ENCODE measurements around the gene MYO3B. TPM values are rescaled to one million over a fixed set of nuclear protein-coding genes. Genes with fewer than 3 reads are reported as not detected.

MYO3B gene
- total RNA-seq, 1 experiment from 2014 or later, result 0.50 TPM

DNA sequence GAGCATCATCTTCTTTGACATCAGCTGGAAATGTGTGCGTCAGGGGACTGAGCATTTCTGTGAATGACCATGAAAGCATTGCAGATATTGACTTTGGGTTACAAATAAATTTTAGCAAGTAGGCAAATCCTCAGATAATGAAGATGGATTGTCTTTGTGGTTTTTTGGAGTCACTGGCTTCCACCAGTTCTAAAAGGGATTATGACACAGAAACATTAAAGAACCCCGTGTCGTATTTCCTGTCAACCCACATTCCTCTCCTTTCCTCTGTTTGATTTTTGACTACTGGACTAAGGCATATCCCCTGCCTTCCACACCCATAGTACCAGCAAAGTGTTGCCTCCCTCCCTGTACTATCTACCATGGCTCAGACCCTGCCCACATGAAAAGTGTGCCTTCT lies 268.1 kb downstream of the MYO3B start:
- no peak overlapping the region for H3K27ac Mint-ChIP-seq
- ChIA-PET POLR2A (no interaction called here), CTCF (no interaction called here)
- H3K4me1 Mint-ChIP-seq, result no peaks in the 10 kb centered on the region
- DNase-seq (ENCODE audit: low spot score) (no peak), ATAC-seq (no peak)
- peaks cover 30% of the 10 kb centered on the region for H3K36me3 Mint-ChIP-seq
- no peaks in the 10 kb centered on the region; the same call in 1 of the 2 replicates for H3K27me3 Mint-ChIP-seq (ENCODE audit: low read depth)
- no peak overlapping the region for H3K4me3 Mint-ChIP-seq
- no peak for TF ChIP-seq ATF1 (CRISPR knock-in tag; IDR thresholded peaks at IDR 0.05)
- TF ChIP-seq, protein P1, sequence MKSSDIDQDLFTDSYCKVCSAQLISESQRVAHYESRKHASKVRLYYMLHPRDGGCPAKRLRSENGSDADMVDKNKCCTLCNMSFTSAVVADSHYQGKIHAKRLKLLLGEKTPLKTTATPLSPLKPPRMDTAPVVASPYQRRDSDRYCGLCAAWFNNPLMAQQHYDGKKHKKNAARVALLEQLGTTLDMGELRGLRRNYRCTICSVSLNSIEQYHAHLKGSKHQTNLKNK (CRISPR knock-in tag; IDR thresholded peaks at IDR 0.05), result no peak
- TF ChIP-seq, protein P2, sequence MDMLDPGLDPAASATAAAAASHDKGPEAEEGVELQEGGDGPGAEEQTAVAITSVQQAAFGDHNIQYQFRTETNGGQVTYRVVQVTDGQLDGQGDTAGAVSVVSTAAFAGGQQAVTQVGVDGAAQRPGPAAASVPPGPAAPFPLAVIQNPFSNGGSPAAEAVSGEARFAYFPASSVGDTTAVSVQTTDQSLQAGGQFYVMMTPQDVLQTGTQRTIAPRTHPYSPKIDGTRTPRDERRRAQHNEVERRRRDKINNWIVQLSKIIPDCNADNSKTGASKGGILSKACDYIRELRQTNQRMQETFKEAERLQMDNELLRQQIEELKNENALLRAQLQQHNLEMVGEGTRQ (CRISPR knock-in tag; IDR thresholded peaks at IDR 0.05), result no peak
- no peak for TF ChIP-seq ZNF121 (CRISPR knock-in tag; IDR thresholded peaks at IDR 0.05)
- TF ChIP-seq, protein P3, sequence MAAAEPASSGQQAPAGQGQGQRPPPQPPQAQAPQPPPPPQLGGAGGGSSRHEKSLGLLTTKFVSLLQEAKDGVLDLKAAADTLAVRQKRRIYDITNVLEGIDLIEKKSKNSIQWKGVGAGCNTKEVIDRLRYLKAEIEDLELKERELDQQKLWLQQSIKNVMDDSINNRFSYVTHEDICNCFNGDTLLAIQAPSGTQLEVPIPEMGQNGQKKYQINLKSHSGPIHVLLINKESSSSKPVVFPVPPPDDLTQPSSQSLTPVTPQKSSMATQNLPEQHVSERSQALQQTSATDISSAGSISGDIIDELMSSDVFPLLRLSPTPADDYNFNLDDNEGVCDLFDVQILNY (CRISPR knock-in tag; IDR thresholded peaks at IDR 0.05), result no peak
- TF ChIP-seq, protein P4, sequence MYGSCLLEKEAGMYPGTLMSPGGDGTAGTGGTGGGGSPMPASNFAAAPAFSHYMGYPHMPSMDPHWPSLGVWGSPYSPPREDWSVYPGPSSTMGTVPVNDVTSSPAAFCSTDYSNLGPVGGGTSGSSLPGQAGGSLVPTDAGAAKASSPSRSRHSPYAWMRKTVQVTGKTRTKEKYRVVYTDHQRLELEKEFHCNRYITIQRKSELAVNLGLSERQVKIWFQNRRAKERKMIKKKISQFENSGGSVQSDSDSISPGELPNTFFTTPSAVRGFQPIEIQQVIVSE (CRISPR knock-in tag; IDR thresholded peaks at IDR 0.05; ENCODE audit: borderline replicate concordance), result no peak
- TF ChIP-seq, protein P5, sequence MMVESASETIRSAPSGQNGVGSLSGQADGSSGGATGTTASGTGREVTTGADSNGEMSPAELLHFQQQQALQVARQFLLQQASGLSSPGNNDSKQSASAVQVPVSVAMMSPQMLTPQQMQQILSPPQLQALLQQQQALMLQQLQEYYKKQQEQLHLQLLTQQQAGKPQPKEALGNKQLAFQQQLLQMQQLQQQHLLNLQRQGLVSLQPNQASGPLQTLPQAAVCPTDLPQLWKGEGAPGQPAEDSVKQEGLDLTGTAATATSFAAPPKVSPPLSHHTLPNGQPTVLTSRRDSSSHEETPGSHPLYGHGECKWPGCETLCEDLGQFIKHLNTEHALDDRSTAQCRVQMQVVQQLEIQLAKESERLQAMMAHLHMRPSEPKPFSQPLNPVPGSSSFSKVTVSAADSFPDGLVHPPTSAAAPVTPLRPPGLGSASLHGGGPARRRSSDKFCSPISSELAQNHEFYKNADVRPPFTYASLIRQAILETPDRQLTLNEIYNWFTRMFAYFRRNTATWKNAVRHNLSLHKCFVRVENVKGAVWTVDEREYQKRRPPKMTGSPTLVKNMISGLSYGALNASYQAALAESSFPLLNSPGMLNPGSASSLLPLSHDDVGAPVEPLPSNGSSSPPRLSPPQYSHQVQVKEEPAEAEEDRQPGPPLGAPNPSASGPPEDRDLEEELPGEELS (CRISPR knock-in tag; IDR thresholded peaks at IDR 0.05), result no peak
- TF ChIP-seq, protein P6, sequence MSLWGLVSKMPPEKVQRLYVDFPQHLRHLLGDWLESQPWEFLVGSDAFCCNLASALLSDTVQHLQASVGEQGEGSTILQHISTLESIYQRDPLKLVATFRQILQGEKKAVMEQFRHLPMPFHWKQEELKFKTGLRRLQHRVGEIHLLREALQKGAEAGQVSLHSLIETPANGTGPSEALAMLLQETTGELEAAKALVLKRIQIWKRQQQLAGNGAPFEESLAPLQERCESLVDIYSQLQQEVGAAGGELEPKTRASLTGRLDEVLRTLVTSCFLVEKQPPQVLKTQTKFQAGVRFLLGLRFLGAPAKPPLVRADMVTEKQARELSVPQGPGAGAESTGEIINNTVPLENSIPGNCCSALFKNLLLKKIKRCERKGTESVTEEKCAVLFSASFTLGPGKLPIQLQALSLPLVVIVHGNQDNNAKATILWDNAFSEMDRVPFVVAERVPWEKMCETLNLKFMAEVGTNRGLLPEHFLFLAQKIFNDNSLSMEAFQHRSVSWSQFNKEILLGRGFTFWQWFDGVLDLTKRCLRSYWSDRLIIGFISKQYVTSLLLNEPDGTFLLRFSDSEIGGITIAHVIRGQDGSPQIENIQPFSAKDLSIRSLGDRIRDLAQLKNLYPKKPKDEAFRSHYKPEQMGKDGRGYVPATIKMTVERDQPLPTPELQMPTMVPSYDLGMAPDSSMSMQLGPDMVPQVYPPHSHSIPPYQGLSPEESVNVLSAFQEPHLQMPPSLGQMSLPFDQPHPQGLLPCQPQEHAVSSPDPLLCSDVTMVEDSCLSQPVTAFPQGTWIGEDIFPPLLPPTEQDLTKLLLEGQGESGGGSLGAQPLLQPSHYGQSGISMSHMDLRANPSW (CRISPR knock-in tag; conservative IDR thresholded peaks at IDR 0.05; ENCODE audit: low read depth), result no peak
- H3K9me3 Mint-ChIP-seq, result peaks cover 34% of the 10 kb centered on the region

DNA sequence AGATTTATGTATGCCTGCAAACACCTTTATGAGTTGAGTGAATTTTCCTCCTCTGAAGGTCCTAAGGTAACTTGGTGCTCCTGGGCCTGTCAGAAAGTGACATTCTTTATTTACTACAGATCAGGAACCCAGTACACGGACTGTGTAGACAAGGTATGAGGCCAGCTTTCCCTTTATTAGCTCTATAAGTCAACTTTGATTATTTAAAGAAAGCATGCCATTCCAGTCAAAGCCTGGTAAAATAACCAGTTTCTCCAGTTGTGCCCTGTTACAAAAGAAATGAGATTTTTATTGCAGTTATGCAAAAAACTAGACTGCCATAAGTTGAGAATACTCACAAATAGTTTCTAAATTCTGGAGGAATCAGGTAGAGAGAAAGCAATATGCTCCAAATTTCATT lies 271.1 kb downstream of the MYO3B start:
- POLR2A ChIA-PET, result no interaction called here
- ATAC-seq, result no peak

More for the DNA sequence above, 271.1 kb downstream of the MYO3B start:
- Mint-ChIP-seq H3K36me3 (peaks cover 43% of the 10 kb centered on the region), H3K27me3 (ENCODE audit: low read depth) (no peaks in the 10 kb centered on the region; the same call in 1 of the 2 replicates), H3K4me3 (no peak overlapping the region), H3K27ac (no peak overlapping the region), H3K4me1 (no peaks in the 10 kb centered on the region), H3K9me3 (peaks cover 48% of the 10 kb centered on the region)
- no peak for DNase-seq (ENCODE audit: low spot score)
- TF ChIP-seq PRRX2 (CRISPR knock-in tag; IDR thresholded peaks at IDR 0.05) (no peak), FOXJ3 (CRISPR knock-in tag; IDR thresholded peaks at IDR 0.05; ENCODE audit: borderline replicate concordance) (no peak), TP53 (CRISPR knock-in tag; IDR thresholded peaks at IDR 0.05) (no peak), FOXK1 (CRISPR knock-in tag; IDR thresholded peaks at IDR 0.05) (no peak)
- TF ChIP-seq, protein P3 (CRISPR knock-in tag; IDR thresholded peaks at IDR 0.05), result no peak
- TF ChIP-seq, protein P7, sequence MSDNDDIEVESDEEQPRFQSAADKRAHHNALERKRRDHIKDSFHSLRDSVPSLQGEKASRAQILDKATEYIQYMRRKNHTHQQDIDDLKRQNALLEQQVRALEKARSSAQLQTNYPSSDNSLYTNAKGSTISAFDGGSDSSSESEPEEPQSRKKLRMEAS (CRISPR knock-in tag; IDR thresholded peaks at IDR 0.05), result no peak
- TF ChIP-seq, protein P8, sequence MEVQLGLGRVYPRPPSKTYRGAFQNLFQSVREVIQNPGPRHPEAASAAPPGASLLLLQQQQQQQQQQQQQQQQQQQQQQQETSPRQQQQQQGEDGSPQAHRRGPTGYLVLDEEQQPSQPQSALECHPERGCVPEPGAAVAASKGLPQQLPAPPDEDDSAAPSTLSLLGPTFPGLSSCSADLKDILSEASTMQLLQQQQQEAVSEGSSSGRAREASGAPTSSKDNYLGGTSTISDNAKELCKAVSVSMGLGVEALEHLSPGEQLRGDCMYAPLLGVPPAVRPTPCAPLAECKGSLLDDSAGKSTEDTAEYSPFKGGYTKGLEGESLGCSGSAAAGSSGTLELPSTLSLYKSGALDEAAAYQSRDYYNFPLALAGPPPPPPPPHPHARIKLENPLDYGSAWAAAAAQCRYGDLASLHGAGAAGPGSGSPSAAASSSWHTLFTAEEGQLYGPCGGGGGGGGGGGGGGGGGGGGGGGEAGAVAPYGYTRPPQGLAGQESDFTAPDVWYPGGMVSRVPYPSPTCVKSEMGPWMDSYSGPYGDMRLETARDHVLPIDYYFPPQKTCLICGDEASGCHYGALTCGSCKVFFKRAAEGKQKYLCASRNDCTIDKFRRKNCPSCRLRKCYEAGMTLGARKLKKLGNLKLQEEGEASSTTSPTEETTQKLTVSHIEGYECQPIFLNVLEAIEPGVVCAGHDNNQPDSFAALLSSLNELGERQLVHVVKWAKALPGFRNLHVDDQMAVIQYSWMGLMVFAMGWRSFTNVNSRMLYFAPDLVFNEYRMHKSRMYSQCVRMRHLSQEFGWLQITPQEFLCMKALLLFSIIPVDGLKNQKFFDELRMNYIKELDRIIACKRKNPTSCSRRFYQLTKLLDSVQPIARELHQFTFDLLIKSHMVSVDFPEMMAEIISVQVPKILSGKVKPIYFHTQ (CRISPR knock-in tag; IDR thresholded peaks at IDR 0.05), result no peak
- TF ChIP-seq, protein P9, sequence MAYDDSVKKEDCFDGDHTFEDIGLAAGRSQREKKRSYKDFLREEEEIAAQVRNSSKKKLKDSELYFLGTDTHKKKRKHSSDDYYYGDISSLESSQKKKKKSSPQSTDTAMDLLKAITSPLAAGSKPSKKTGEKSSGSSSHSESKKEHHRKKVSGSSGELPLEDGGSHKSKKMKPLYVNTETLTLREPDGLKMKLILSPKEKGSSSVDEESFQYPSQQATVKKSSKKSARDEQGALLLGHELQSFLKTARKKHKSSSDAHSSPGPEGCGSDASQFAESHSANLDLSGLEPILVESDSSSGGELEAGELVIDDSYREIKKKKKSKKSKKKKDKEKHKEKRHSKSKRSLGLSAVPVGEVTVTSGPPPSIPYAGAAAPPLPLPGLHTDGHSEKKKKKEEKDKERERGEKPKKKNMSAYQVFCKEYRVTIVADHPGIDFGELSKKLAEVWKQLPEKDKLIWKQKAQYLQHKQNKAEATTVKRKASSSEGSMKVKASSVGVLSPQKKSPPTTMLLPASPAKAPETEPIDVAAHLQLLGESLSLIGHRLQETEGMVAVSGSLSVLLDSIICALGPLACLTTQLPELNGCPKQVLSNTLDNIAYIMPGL (CRISPR knock-in tag; IDR thresholded peaks at IDR 0.05), result no peak
- TF ChIP-seq, protein P10, sequence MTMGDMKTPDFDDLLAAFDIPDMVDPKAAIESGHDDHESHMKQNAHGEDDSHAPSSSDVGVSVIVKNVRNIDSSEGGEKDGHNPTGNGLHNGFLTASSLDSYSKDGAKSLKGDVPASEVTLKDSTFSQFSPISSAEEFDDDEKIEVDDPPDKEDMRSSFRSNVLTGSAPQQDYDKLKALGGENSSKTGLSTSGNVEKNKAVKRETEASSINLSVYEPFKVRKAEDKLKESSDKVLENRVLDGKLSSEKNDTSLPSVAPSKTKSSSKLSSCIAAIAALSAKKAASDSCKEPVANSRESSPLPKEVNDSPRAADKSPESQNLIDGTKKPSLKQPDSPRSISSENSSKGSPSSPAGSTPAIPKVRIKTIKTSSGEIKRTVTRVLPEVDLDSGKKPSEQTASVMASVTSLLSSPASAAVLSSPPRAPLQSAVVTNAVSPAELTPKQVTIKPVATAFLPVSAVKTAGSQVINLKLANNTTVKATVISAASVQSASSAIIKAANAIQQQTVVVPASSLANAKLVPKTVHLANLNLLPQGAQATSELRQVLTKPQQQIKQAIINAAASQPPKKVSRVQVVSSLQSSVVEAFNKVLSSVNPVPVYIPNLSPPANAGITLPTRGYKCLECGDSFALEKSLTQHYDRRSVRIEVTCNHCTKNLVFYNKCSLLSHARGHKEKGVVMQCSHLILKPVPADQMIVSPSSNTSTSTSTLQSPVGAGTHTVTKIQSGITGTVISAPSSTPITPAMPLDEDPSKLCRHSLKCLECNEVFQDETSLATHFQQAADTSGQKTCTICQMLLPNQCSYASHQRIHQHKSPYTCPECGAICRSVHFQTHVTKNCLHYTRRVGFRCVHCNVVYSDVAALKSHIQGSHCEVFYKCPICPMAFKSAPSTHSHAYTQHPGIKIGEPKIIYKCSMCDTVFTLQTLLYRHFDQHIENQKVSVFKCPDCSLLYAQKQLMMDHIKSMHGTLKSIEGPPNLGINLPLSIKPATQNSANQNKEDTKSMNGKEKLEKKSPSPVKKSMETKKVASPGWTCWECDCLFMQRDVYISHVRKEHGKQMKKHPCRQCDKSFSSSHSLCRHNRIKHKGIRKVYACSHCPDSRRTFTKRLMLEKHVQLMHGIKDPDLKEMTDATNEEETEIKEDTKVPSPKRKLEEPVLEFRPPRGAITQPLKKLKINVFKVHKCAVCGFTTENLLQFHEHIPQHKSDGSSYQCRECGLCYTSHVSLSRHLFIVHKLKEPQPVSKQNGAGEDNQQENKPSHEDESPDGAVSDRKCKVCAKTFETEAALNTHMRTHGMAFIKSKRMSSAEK (CRISPR knock-in tag; IDR thresholded peaks at IDR 0.05; ENCODE audit: borderline replicate concordance), result no peak
- CTCF ChIA-PET, result no interaction called here

Measured in WTC11 (cell line).